Esophagus muscularis mucosa (tissue), 4 donors: ENCODE results near the gene RAP2B. TPM values are rescaled to one million over a fixed set of nuclear protein-coding genes. Genes with fewer than 3 reads are reported as not detected.

Source experiments
- DNase-seq: peaks from one replicate; pipeline ENCODE4 v3.0.0-alpha.2; 2017; ENCODE audit errors: extremely low spot score
- H3K27ac ChIP-seq, 4 donors: fragments of 200-600 bp; sonication (generic); replicated peaks in 1 of 4; 1 replicate in 3 of 4; 2 replicates in 1 of 4; pipeline ENCODE4 v1.5.1; 2016 to 2019; ENCODE audit warnings: mild to moderate bottlenecking in 1 of 4
- H3K27me3 ChIP-seq, 4 donors: fragments of 200-600 bp; sonication (generic); one replicate each; pipeline versions ENCODE4 v1.5.1 to v1.6.0; 2016 to 2019
- H3K36me3 ChIP-seq, 4 donors: fragments of 200-600 bp; sonication (generic); one replicate each; pipeline ENCODE4 v1.5.1; 2016 to 2019
- H3K4me1 ChIP-seq, 4 donors: fragments of 200-600 bp; sonication (generic); one replicate each; pipeline ENCODE4 v1.5.1; 2016 to 2019
- H3K4me3 ChIP-seq, 4 donors: fragments of 200-600 bp; sonication (generic); 1 replicate in 2 of 4; 2 replicates in 2 of 4; pipeline ENCODE4 v1.5.1; 2016 to 2019; ENCODE audit warnings: mild to moderate bottlenecking in 4 of 4, moderate library complexity in 1 of 4
- H3K9me3 ChIP-seq, 4 donors: fragments of 200-600 bp; sonication (generic); 1 replicate in 3 of 4; 2 replicates in 1 of 4; pipeline ENCODE4 v1.5.1; 2016 to 2019
- EP300 ChIP-seq: sonication (generic); formaldehyde crosslinking; IDR thresholded peaks from one replicate; pipeline ENCODE4 v1.6.1; 2017; ENCODE audit warnings: antibody characterized with exemption
- POLR2A ChIP-seq: fragments of 450-650 bp; IDR thresholded peaks from one replicate; pipeline ENCODE4 v1.6.1; 2017; ENCODE audit warnings: antibody characterized with exemption, moderate library complexity, mild to moderate bottlenecking, low read depth
- POLR2AphosphoS5 ChIP-seq, 2 donors: sonication (generic); formaldehyde crosslinking; IDR thresholded peaks; one replicate each; pipeline ENCODE4 v1.6.1; 2017; ENCODE audit warnings: antibody characterized with exemption in 2 of 2
- WGBS: methylation state at CpG from one replicate; pipeline ENCODE4 v1.1.5; 2018; 5-methylcytosine and 5-hydroxymethylcytosine counted together
- intact Hi-C: fragments of 100-400 bp; cut with DNase I; formaldehyde crosslinking; loops from one replicate; pipeline ENCODE4 v1.15.1; 2023
- total RNA-seq, 4 donors: library from RNA; depleted of rRNA; stranded (reverse); fragments of >200 nt; gene quantifications; one replicate each; pipeline versions ENCODE4 v1.1.0 to v1.2.1, GENCODE V29; 2016
- TF ChIP-seq, protein P1 (sequence below), 3 experiments: fragments of 200-600 bp in 2 of 3; fragments of 450-650 bp in 1 of 3; sonication (generic) in 2 of 3; IDR thresholded peaks; one replicate each; pipeline ENCODE4 v1.5.1; 2017 to 2019; ENCODE audit warnings: antibody characterized with exemption in 3 of 3, mild to moderate bottlenecking in 2 of 3, moderate library complexity in 1 of 3

The RAP2B gene
- total RNA-seq, 4 donors from 2014 or later, result 11.0 to 16.1 (median 11.2) TPM

DNA sequence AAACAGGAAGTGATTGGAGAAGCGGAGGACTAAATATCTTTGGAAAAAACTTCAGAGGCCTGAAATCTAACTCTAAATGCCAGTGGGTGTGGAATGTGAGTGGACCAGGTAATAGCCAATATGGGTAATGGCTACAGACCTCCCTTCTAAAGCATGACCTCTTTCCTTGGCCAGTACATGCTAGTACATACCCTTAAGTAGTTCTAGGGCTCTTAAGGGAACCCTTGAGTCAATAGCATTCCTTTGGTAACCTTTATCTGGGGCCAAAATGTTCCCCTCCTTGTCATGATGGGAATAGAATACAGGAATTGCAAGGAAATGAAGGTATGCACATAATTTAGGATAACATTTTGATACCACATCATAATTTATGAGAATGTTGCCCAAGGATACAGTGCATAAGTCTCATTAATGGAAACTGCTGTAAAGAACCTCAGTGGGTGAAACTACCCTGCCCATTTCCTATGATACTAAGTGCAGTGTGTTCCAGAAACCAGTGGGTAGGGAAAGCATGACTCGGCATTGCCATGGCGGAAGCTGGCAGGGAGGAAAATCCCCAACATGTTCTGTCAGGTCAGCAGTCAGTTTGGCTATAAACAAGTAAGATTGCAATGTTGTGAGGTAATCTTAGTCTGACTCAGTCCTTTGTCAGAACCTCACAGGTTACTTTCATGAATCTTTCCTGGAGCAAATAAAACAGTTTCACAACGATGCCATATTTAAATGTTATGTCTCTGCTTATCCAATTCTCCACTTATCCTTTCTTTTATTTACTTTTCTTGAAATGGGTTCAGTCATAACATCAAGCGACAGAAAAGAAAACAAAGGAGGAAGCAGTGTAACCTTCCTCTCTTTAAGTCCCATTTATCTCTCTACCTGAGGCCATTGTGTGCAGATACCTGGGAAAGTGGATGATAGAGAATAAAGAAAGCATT lies 23.5 kb upstream of the RAP2B start:
- no peak for TF ChIP-seq POLR2A
- peak; percentile 59 to 68 for TF ChIP-seq POLR2AphosphoS5 (IDR thresholded peaks at IDR 0.05)
- no peak for TF ChIP-seq EP300
- TF ChIP-seq, protein P1, sequence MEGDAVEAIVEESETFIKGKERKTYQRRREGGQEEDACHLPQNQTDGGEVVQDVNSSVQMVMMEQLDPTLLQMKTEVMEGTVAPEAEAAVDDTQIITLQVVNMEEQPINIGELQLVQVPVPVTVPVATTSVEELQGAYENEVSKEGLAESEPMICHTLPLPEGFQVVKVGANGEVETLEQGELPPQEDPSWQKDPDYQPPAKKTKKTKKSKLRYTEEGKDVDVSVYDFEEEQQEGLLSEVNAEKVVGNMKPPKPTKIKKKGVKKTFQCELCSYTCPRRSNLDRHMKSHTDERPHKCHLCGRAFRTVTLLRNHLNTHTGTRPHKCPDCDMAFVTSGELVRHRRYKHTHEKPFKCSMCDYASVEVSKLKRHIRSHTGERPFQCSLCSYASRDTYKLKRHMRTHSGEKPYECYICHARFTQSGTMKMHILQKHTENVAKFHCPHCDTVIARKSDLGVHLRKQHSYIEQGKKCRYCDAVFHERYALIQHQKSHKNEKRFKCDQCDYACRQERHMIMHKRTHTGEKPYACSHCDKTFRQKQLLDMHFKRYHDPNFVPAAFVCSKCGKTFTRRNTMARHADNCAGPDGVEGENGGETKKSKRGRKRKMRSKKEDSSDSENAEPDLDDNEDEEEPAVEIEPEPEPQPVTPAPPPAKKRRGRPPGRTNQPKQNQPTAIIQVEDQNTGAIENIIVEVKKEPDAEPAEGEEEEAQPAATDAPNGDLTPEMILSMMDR (IDR thresholded peaks at IDR 0.05), result no peak
- Histone ChIP-seq H3K27me3 (no peaks in the 10 kb centered on the region), H3K36me3 (no peaks in the 10 kb centered on the region), H3K4me1 (peaks cover 0 to 13% (median 6%) of the 10 kb centered on the region in 4 donors), H3K9me3 (no peaks in the 10 kb centered on the region), H3K27ac (peak overlapping the region; percentile 16 to 45 (median 34)), H3K4me3 (no peak overlapping the region)
- 40% methylated on average over 5 of the region's 5 CpGs for WGBS
- intact Hi-C loops, result no loop called here
- no peak for DNase-seq

DNA sequence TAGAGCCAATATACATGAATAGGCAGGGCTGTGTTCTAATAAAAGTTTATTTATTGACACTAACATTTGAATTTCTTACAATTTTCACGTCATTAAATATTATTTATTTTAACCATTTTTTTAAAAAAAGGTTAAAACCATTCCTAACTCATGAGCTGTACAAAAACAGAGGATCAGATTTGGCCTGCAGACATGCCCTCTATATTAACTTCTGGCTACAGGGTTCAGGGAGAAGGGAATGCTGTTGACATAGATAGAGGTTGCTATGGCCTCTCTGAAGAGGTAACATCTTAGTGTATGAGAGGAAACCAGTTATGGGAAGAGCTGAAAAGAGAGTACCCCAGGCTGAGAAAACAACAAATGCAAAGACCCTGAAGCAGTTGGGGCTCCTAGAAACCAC lies 19.1 kb upstream of the RAP2B start:
- DNase-seq, result no peak
- H3K4me1 ChIP-seq, result peaks cover 0 to 13% (median 6%) of the 10 kb centered on the region in 4 donors
- 70% methylated on average over 1 of the region's 1 CpG for WGBS
- H3K36me3 ChIP-seq, result no peaks in the 10 kb centered on the region
- H3K9me3 ChIP-seq, result no peaks in the 10 kb centered on the region
- H3K27ac ChIP-seq, result no peak overlapping the region
- intact Hi-C loops, result no loop called here
- TF ChIP-seq, protein P1 (IDR thresholded peaks at IDR 0.05), result no peak
- TF ChIP-seq EP300 (no peak), POLR2AphosphoS5 (IDR thresholded peaks at IDR 0.05) (no peak), POLR2A (no peak)
- no peaks in the 10 kb centered on the region for H3K27me3 ChIP-seq
- no peak overlapping the region for H3K4me3 ChIP-seq

DNA sequence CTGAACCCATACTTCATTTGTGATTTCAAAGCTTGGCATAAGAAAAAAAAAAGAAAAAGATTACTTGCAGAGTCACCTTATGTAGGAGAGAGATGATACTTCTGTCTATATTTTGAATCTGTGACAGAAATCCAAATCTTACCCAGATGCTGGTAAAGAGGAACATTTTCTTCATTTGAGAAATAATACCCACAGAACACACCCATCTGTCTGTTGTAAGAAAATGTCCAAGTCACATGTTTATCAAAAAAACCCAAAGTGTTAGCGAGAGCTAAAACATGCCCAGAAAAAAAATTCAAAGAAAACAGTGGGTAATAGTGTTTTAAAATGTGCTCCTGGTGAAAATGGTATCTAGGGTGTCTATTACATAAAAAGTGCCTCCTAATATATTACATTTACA lies 18.0 kb upstream of the RAP2B start:
- no peaks in the 10 kb centered on the region for H3K27me3 ChIP-seq
- H3K9me3 ChIP-seq, result no peaks in the 10 kb centered on the region
- DNase-seq, result no peak
- H3K4me3 ChIP-seq, result no peak overlapping the region
- intact Hi-C loops, result no loop called here
- no peak overlapping the region for H3K27ac ChIP-seq
- TF ChIP-seq POLR2AphosphoS5 (IDR thresholded peaks at IDR 0.05), result no peak
- TF ChIP-seq, protein P1 (IDR thresholded peaks at IDR 0.05), result no peak
- no peak for TF ChIP-seq POLR2A
- TF ChIP-seq EP300, result no peak
- 79% methylated on average over 1 of the region's 1 CpG for WGBS
- no peaks in the 10 kb centered on the region for H3K36me3 ChIP-seq
- H3K4me1 ChIP-seq, result peaks cover 0 to 3% (median 1%) of the 10 kb centered on the region in 4 donors

DNA sequence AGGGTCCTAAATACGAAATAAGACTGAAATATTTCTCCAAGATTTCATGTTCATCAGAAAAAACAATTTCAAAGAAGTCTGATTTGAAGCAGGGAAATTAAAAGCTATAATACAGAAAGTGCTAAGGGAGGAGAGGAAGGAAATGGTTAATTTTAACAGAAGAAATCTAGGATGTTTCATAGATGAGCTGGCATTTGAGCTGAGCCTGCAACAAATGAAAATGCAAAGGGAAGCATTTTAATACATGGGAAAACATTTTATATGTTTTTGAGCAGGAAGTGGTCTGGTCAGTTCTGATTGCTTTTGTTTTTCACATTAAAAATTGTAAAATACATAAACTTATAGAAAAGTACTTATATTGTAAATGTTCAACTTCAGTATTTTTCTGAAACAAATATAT lies 17.2 kb upstream of the RAP2B start:
- no peaks in the 10 kb centered on the region for H3K9me3 ChIP-seq
- WGBS, result 97% methylated on average over 1 of the region's 1 CpG
- H3K36me3 ChIP-seq, result no peaks in the 10 kb centered on the region
- intact Hi-C loops, result no loop called here
- no peak overlapping the region for H3K27ac ChIP-seq
- no peaks in the 10 kb centered on the region for H3K27me3 ChIP-seq
- TF ChIP-seq POLR2A, result no peak
- no peaks in the 10 kb centered on the region for H3K4me1 ChIP-seq
- no peak for DNase-seq
- H3K4me3 ChIP-seq, result no peak overlapping the region

DNA sequence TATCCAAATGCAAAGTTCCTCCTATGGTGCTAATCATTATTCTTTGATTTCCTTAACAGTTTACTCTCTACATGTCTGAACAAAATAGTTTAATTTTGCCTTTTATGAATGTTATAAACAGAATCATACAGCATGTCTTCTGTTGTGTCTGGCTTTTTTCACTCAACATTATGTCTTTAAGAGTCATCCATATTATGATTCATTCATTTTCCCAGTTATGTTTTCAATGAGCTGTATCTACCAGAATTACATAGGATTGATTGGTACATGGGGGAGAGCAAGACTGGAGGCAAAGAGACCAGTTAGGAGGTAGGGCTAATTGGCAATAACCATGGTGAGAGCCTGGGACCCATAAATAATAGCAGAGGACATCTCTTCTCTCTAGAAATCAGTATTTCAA lies 16.6 kb upstream of the RAP2B start:
- intact Hi-C loops, result no loop called here
- Histone ChIP-seq H3K27ac (no peak overlapping the region), H3K27me3 (no peaks in the 10 kb centered on the region), H3K4me1 (no peaks in the 10 kb centered on the region), H3K4me3 (no peak overlapping the region), H3K9me3 (no peaks in the 10 kb centered on the region), H3K36me3 (no peaks in the 10 kb centered on the region)
- TF ChIP-seq, protein P1 (IDR thresholded peaks at IDR 0.05), result no peak
- TF ChIP-seq EP300 (no peak), POLR2A (no peak), POLR2AphosphoS5 (IDR thresholded peaks at IDR 0.05) (no peak)
- no peak for DNase-seq
